ENCODE data around the gene CREB3L1. TPM values are rescaled to one million over a fixed set of nuclear protein-coding genes. Genes with fewer than 3 reads are reported as not detected.

Gene CREB3L1
- total RNA-seq, 4 donors from 2014 or later: 35.8 to 50.7 (median 41.6) TPM

- H3K4me1 ChIP-seq: peaks cover 9 to 41% (median 15%) of the 10 kb centered on the region in 4 donors
- 68% methylated on average over 8 of the region's 9 CpGs; no CpG with 5 or more reads in 1 of the 2 donors for WGBS, 2 donors (ENCODE audit: low coverage in 1 of 2)
Observed at GRCh38 chr11:46353698-46354097, 76.2 kb downstream of the CREB3L1 start.

GRCh38 chr11:46356924-46357482, 79.5 kb downstream of the CREB3L1 start:
- H3K27me3 ChIP-seq: no peaks in the 10 kb centered on the region
- H3K36me3 ChIP-seq: no peaks in the 10 kb centered on the region
- TF ChIP-seq POLR2AphosphoS5 (IDR thresholded peaks at IDR 0.05): no peak
- no peak for TF ChIP-seq EP300 (IDR thresholded peaks at IDR 0.05; ENCODE audit: low read depth)
- TF ChIP-seq CTCF (IDR thresholded peaks at IDR 0.05): no peak
- no peak for TF ChIP-seq POLR2A (IDR thresholded peaks at IDR 0.05)
- H3K9me3 ChIP-seq: no peaks in the 10 kb centered on the region
- no peak overlapping the region for H3K4me3 ChIP-seq
- intact Hi-C loops (cut with DNase I; ENCODE audit: low total_unique reads) (no loop called here), in situ Hi-C loops (cut with MboI; ENCODE audit: low pct_ligation_motif_present in 1 of 4, low pct_unique_long_range_greater_than_20kb in 1 of 4, low sequenced_read_pairs in 3 of 4) (no loop called here)
- H3K27ac ChIP-seq: no peak overlapping the region
- WGBS, 2 donors (ENCODE audit: low coverage in 1 of 2): 88 to 93% methylated on average over 3 to 7 of the region's 7 CpGs
- H3K4me1 ChIP-seq: peaks cover 3 to 35% (median 14%) of the 10 kb centered on the region in 4 donors
- DNase-seq: no peak

More at GRCh38 chr11:46353698-46354097, 76.2 kb downstream of the CREB3L1 start:
- no peak for TF ChIP-seq CTCF (IDR thresholded peaks at IDR 0.05)
- no peak for TF ChIP-seq EP300 (IDR thresholded peaks at IDR 0.05; ENCODE audit: low read depth)
- TF ChIP-seq POLR2A (IDR thresholded peaks at IDR 0.05): no peak
- no peak for TF ChIP-seq POLR2AphosphoS5 (IDR thresholded peaks at IDR 0.05)
- H3K27me3 ChIP-seq: no peaks in the 10 kb centered on the region
- no peak overlapping the region for H3K27ac ChIP-seq
- no peak for DNase-seq
- intact Hi-C loops (cut with DNase I; ENCODE audit: low total_unique reads) (no loop called here), in situ Hi-C loops (cut with MboI; ENCODE audit: low pct_ligation_motif_present in 1 of 4, low pct_unique_long_range_greater_than_20kb in 1 of 4, low sequenced_read_pairs in 3 of 4) (no loop called here)
- H3K9me3 ChIP-seq: no peaks in the 10 kb centered on the region
- H3K36me3 ChIP-seq: no peaks in the 10 kb centered on the region
- no peak overlapping the region for H3K4me3 ChIP-seq

DNA sequence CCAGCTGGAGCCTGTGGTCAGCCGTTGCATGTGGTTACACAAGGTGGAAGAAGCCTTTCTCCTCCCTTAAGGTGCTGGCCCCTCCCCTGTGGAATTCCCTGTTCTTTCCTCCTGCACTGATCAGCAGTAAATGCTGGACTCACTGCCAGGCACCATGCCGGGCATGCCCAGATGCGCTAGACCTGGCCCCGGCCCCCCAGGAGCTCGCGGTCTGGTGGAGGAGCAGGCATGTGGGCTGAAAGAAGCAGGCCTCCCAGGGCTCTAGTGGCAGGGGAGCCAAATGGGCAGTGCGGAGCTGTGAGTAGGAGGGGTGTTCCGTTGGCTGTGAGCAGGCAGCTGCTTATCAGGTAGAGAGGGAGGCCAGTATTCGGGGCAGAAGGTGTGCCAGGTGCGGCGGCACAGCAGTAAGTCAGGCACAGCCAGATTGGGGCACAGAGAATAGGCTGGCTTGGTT, 80.0 kb downstream of the CREB3L1 start:
- peak; percentile 40 for DNase-seq
- TF ChIP-seq POLR2AphosphoS5 (IDR thresholded peaks at IDR 0.05): no peak
- TF ChIP-seq EP300 (IDR thresholded peaks at IDR 0.05; ENCODE audit: low read depth): no peak
- no peak for TF ChIP-seq POLR2A (IDR thresholded peaks at IDR 0.05)
- TF ChIP-seq CTCF (IDR thresholded peaks at IDR 0.05): no peak
- no peaks in the 10 kb centered on the region for H3K36me3 ChIP-seq
- H3K27me3 ChIP-seq: no peaks in the 10 kb centered on the region
- H3K27ac ChIP-seq: no peak overlapping the region
- WGBS, 2 donors (ENCODE audit: low coverage in 1 of 2): 30 to 61% methylated on average over 2 to 6 of the region's 11 CpGs
- H3K4me3 ChIP-seq: no peak overlapping the region
- H3K4me1 ChIP-seq: peaks cover 8 to 38% (median 17%) of the 10 kb centered on the region in 4 donors
- intact Hi-C loops (cut with DNase I; ENCODE audit: low total_unique reads) (no loop called here), in situ Hi-C loops (cut with MboI; ENCODE audit: low pct_ligation_motif_present in 1 of 4, low pct_unique_long_range_greater_than_20kb in 1 of 4, low sequenced_read_pairs in 3 of 4) (no loop called here)
- H3K9me3 ChIP-seq: no peaks in the 10 kb centered on the region

- in situ Hi-C loops (cut with MboI; ENCODE audit: low pct_ligation_motif_present in 1 of 4, low pct_unique_long_range_greater_than_20kb in 1 of 4, low sequenced_read_pairs in 3 of 4): no loop called here
- TF ChIP-seq POLR2A (IDR thresholded peaks at IDR 0.05) (no peak), CTCF (IDR thresholded peaks at IDR 0.05) (no peak)
Observed at GRCh38 chr11:46359953-46360352, 82.5 kb downstream of the CREB3L1 start.

More at GRCh38 chr11:46359953-46360352, 82.5 kb downstream of the CREB3L1 start:
- H3K9me3 ChIP-seq: no peaks in the 10 kb centered on the region
- H3K27ac ChIP-seq: no peak overlapping the region
- WGBS, 2 donors (ENCODE audit: low coverage in 1 of 2): 68 to 80% methylated on average over 1 of the region's 1 CpG
- H3K27me3 ChIP-seq: no peaks in the 10 kb centered on the region
- H3K4me3 ChIP-seq: no peak overlapping the region
- peaks cover 17 to 46% (median 25%) of the 10 kb centered on the region in 4 donors for H3K4me1 ChIP-seq
- intact Hi-C loops (cut with DNase I; ENCODE audit: low total_unique reads): no loop called here
- H3K36me3 ChIP-seq: no peaks in the 10 kb centered on the region
- no peak for DNase-seq

All from transverse colon (tissue), 4 donors.